ENCODE data around the gene GPR62.
A peak's percentile ranks its signal among the peaks of the same experiment; 100 is the strongest.

GPR62 gene

GRCh38 chr3:51997935-51998596, 42.9 kb downstream of the GPR62 start:
- Histone ChIP-seq H3K9me3 (ENCODE audit: control insufficient read depth in 2 of 2, low read length in 2 of 2) (no peaks in the 10 kb centered on the region), H3K36me3 (ENCODE audit: control insufficient read depth in 2 of 2, insufficient read depth in 2 of 2, low read length in 2 of 2) (peaks cover 8 to 11% of the 10 kb centered on the region in 2 donors), H3K4me3 (ENCODE audit: low read length in 2 of 2) (no peak overlapping the region), H3K4me1 (ENCODE audit: control insufficient read depth, insufficient read depth, low read length) (peaks cover 16% of the 10 kb centered on the region), H3K27ac (ENCODE audit: low read length) (no peak overlapping the region), H3K27me3 (ENCODE audit: control insufficient read depth in 1 of 2, insufficient read depth in 2 of 2, low read length in 2 of 2) (peaks cover 0 to 8% of the 10 kb centered on the region in 2 donors), H3K9ac (ENCODE audit: low read length in 2 of 2) (no peak overlapping the region)

- no peak overlapping the region for H3K4me3 ChIP-seq (ENCODE audit: low read length in 2 of 2)
- H3K27ac ChIP-seq (ENCODE audit: low read length) = no peak overlapping the region
- H3K36me3 ChIP-seq (ENCODE audit: control insufficient read depth in 2 of 2, insufficient read depth in 2 of 2, low read length in 2 of 2) = peaks cover 8 to 11% of the 10 kb centered on the region in 2 donors
- H3K27me3 ChIP-seq (ENCODE audit: control insufficient read depth in 1 of 2, insufficient read depth in 2 of 2, low read length in 2 of 2) = peaks cover 0 to 8% of the 10 kb centered on the region in 2 donors
- no peak overlapping the region for H3K9ac ChIP-seq (ENCODE audit: low read length in 2 of 2)
- peaks cover 16% of the 10 kb centered on the region for H3K4me1 ChIP-seq (ENCODE audit: control insufficient read depth, insufficient read depth, low read length)
- H3K9me3 ChIP-seq (ENCODE audit: control insufficient read depth in 2 of 2, low read length in 2 of 2) = no peaks in the 10 kb centered on the region
Measured at GRCh38 chr3:51998774-51999173, 43.6 kb downstream of the GPR62 start.

DNA sequence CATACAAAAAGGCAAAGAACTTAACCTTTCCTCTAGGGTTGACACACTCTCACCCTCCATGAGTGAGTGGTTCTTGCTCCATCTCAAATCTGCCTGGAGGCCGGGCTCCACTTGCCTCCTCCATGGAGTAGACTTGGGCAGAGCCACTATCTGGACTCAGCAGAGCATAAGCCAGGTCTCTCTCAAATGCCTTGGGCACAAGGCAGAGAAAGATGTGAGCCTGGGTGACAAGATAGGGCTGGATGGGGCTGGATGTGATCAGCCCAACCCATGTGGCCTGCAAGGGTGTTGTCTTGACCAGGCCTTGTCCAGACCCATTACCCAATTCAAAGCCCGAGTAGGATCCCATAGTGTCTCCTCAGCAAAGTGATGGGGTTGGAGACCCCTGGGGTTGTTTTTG, 44.7 kb downstream of the GPR62 start:
- Histone ChIP-seq H3K36me3 (ENCODE audit: control insufficient read depth in 2 of 2, insufficient read depth in 2 of 2, low read length in 2 of 2) (peaks cover 0 to 1% of the 10 kb centered on the region in 2 donors), H3K4me1 (ENCODE audit: control insufficient read depth, insufficient read depth, low read length) (peaks cover 15% of the 10 kb centered on the region), H3K9ac (ENCODE audit: low read length in 2 of 2) (no peak overlapping the region), H3K9me3 (ENCODE audit: control insufficient read depth in 2 of 2, low read length in 2 of 2) (no peaks in the 10 kb centered on the region), H3K27me3 (ENCODE audit: control insufficient read depth in 1 of 2, insufficient read depth in 2 of 2, low read length in 2 of 2) (peaks cover 0 to 8% of the 10 kb centered on the region in 2 donors), H3K27ac (ENCODE audit: low read length) (no peak overlapping the region), H3K4me3 (ENCODE audit: low read length in 2 of 2) (no peak overlapping the region)

DNA sequence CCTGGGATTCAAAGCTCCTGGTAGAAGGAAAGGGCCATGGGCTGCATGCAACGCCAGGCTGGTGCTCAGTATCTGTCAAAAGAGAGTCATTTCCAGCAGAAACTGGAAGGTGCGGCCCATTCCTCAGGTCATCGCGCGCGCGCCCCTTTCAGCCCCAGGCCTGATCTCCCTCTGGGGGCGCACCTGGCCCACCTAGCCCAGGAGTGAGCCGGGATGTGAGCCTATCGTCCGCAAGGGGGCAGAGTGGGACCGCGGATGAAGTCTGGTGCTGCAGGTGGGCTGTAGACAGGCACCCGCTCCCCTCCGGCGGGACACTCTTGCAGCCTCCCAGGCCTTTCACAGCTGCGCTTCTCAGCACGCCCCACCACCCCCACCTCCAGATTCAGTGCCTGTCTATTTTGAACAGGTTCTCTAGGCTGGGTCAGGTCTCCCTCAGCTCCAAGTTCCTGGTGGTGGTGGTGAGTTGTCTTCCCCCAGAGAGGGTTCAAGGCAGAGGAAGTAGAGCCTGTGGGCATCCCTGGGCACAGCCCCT, 46.3 kb downstream of the GPR62 start:
- Histone ChIP-seq H3K27ac (ENCODE audit: low read length) (no peak overlapping the region), H3K9ac (ENCODE audit: low read length in 2 of 2) (no peak overlapping the region), H3K9me3 (ENCODE audit: control insufficient read depth in 2 of 2, low read length in 2 of 2) (no peaks in the 10 kb centered on the region), H3K4me1 (ENCODE audit: control insufficient read depth, insufficient read depth, low read length) (peaks cover 18% of the 10 kb centered on the region), H3K36me3 (ENCODE audit: control insufficient read depth in 2 of 2, insufficient read depth in 2 of 2, low read length in 2 of 2) (no peaks in the 10 kb centered on the region), H3K27me3 (ENCODE audit: control insufficient read depth in 1 of 2, insufficient read depth in 2 of 2, low read length in 2 of 2) (peaks cover 0 to 8% of the 10 kb centered on the region in 2 donors), H3K4me3 (ENCODE audit: low read length in 2 of 2) (no peak overlapping the region)

- Histone ChIP-seq H3K27ac (ENCODE audit: low read length) (no peak overlapping the region), H3K4me3 (ENCODE audit: low read length in 2 of 2) (no peak overlapping the region), H3K36me3 (ENCODE audit: control insufficient read depth in 2 of 2, insufficient read depth in 2 of 2, low read length in 2 of 2) (no peaks in the 10 kb centered on the region), H3K27me3 (ENCODE audit: control insufficient read depth in 1 of 2, insufficient read depth in 2 of 2, low read length in 2 of 2) (peaks cover 0 to 8% of the 10 kb centered on the region in 2 donors), H3K9ac (ENCODE audit: low read length in 2 of 2) (no peak overlapping the region), H3K4me1 (ENCODE audit: control insufficient read depth, insufficient read depth, low read length) (peaks cover 18% of the 10 kb centered on the region), H3K9me3 (ENCODE audit: control insufficient read depth in 2 of 2, low read length in 2 of 2) (no peaks in the 10 kb centered on the region)
Measured at GRCh38 chr3:52002748-52003147, 47.6 kb downstream of the GPR62 start.

DNA sequence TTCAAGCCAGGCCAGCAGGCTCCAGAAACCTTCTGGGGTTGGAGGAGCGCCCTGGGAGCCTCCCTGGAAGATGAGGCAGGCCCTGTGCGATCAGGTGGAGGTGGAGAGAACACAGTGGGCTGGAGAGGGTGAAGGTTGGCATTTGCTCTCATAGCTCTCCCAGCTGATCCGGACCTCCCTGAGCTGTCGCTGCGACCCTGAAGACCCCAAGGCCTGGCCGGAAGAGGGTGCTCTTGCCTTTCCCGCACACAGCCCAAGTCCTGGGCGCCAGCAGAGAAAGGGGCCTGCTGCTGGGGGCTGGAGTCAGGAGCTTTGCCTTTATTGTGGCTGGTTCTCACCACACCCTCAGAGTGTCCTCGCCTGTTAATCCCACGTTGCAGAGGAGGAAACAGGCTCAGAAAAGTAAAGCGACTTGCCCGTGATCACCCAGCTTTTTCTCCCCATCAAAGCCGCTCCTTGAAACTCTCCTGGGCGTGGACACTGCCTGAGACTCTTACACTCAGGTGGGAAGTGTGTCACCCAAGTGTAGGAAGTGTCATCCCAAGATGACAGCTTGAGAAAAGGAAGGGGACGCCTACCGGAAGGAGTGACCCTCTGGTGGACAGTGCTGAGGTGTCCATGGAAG, 49.1 kb downstream of the GPR62 start:
- Histone ChIP-seq H3K27ac (ENCODE audit: low read length) (no peak overlapping the region), H3K36me3 (ENCODE audit: control insufficient read depth in 2 of 2, insufficient read depth in 2 of 2, low read length in 2 of 2) (no peaks in the 10 kb centered on the region), H3K4me1 (ENCODE audit: control insufficient read depth, insufficient read depth, low read length) (peaks cover 18% of the 10 kb centered on the region), H3K27me3 (ENCODE audit: control insufficient read depth in 1 of 2, insufficient read depth in 2 of 2, low read length in 2 of 2) (peaks cover 0 to 6% of the 10 kb centered on the region in 2 donors), H3K9ac (ENCODE audit: low read length in 2 of 2) (no peak overlapping the region), H3K9me3 (ENCODE audit: control insufficient read depth in 2 of 2, low read length in 2 of 2) (no peaks in the 10 kb centered on the region), H3K4me3 (ENCODE audit: low read length in 2 of 2) (no peak overlapping the region)

DNA sequence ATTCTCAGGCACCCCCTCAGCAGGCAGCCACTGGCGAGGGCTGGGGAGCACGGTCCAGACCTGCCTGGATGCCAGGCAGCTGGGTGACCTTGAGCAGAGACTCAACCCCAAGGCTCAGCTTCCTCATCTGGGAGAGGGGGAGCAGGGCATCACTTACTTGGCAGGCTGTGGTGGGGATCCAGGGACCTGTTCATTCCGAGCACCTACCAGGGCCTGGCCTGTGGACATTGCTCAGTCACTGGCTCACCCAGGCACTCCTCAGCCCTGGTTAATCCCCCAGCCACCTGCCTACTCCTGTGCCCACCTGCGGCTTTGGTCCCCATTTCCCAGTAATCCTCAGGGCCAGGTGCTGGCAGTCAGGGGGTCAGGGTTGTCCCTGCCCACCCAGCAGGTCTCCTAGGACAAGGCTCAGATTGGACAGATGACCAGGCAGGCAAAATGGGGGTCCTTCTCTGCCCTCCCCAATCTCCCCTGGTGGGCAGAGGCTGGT, 49.8 kb downstream of the GPR62 start:
- peaks cover 18% of the 10 kb centered on the region for H3K4me1 ChIP-seq (ENCODE audit: control insufficient read depth, insufficient read depth, low read length)
- H3K36me3 ChIP-seq (ENCODE audit: control insufficient read depth in 2 of 2, insufficient read depth in 2 of 2, low read length in 2 of 2) = no peaks in the 10 kb centered on the region
- H3K27me3 ChIP-seq (ENCODE audit: control insufficient read depth in 1 of 2, insufficient read depth in 2 of 2, low read length in 2 of 2) = peaks cover 0 to 6% of the 10 kb centered on the region in 2 donors
- no peak overlapping the region for H3K27ac ChIP-seq (ENCODE audit: low read length)
- H3K4me3 ChIP-seq (ENCODE audit: low read length in 2 of 2) = no peak overlapping the region
- H3K9ac ChIP-seq (ENCODE audit: low read length in 2 of 2) = no peak overlapping the region
- H3K9me3 ChIP-seq (ENCODE audit: control insufficient read depth in 2 of 2, low read length in 2 of 2) = no peaks in the 10 kb centered on the region

GRCh38 chr3:52005571-52005986, 50.4 kb downstream of the GPR62 start:
- Histone ChIP-seq H3K9me3 (ENCODE audit: control insufficient read depth in 2 of 2, low read length in 2 of 2) (no peaks in the 10 kb centered on the region), H3K36me3 (ENCODE audit: control insufficient read depth in 2 of 2, insufficient read depth in 2 of 2, low read length in 2 of 2) (no peaks in the 10 kb centered on the region), H3K4me1 (ENCODE audit: control insufficient read depth, insufficient read depth, low read length) (peaks cover 18% of the 10 kb centered on the region), H3K27me3 (ENCODE audit: control insufficient read depth in 1 of 2, insufficient read depth in 2 of 2, low read length in 2 of 2) (peaks cover 0 to 3% of the 10 kb centered on the region in 2 donors), H3K9ac (ENCODE audit: low read length in 2 of 2) (no peak overlapping the region), H3K4me3 (ENCODE audit: low read length in 2 of 2) (peak overlapping the region in 1 of 2 donors; percentile 3), H3K27ac (ENCODE audit: low read length) (no peak overlapping the region)

DNA sequence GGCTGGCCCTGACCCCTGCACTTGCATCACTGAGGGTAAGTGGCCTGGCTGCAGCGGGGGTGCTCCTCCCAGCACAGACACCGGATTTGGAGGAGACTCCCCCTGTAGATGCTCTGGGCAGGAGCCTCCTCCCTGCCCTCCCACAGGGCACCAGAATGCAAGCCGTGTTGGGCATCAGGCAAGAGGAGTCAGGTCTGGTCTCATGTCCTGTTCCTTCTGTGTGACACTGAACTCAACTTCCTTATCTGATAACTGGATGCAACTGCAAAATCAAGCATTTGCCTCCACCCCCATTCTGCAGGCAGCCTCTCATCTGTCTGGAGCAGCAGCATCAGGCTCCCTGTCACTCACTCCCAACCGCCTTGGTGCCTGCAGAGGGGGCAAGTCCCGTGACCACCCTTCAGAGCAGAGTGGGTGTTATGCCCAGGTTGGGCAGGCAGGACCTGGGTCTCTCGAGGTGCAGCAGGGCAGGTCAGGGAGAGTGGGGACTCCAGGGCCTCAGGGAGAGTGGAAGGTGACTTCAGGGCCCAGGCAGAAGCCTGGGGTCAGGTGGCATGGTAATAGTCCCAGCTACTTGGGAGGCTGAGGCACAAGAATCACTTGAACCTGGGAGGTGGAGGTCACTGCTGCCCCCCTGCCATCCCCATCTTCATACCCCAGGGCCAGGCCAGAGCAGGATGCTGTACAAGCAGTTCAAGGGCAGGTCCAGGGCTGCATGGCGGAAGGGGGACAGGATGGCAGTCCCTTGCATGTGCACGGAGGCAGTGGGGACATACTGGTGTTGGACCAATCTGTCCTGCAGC, 51.0 kb downstream of the GPR62 start:
- no peak overlapping the region for H3K9ac ChIP-seq (ENCODE audit: low read length in 2 of 2)
- H3K36me3 ChIP-seq (ENCODE audit: control insufficient read depth in 2 of 2, insufficient read depth in 2 of 2, low read length in 2 of 2) = no peaks in the 10 kb centered on the region
- H3K27ac ChIP-seq (ENCODE audit: low read length) = no peak overlapping the region
- H3K27me3 ChIP-seq (ENCODE audit: control insufficient read depth in 1 of 2, insufficient read depth in 2 of 2, low read length in 2 of 2) = no peaks in the 10 kb centered on the region
- no peaks in the 10 kb centered on the region for H3K9me3 ChIP-seq (ENCODE audit: control insufficient read depth in 2 of 2, low read length in 2 of 2)
- no peak overlapping the region for H3K4me3 ChIP-seq (ENCODE audit: low read length in 2 of 2)
- peaks cover 18% of the 10 kb centered on the region for H3K4me1 ChIP-seq (ENCODE audit: control insufficient read depth, insufficient read depth, low read length)

GRCh38 chr3:52006820-52007133, 51.6 kb downstream of the GPR62 start:
- Histone ChIP-seq H3K9me3 (ENCODE audit: control insufficient read depth in 2 of 2, low read length in 2 of 2) (no peaks in the 10 kb centered on the region), H3K4me1 (ENCODE audit: control insufficient read depth, insufficient read depth, low read length) (peaks cover 18% of the 10 kb centered on the region), H3K27ac (ENCODE audit: low read length) (no peak overlapping the region), H3K9ac (ENCODE audit: low read length in 2 of 2) (no peak overlapping the region), H3K27me3 (ENCODE audit: control insufficient read depth in 1 of 2, insufficient read depth in 2 of 2, low read length in 2 of 2) (no peaks in the 10 kb centered on the region), H3K36me3 (ENCODE audit: control insufficient read depth in 2 of 2, insufficient read depth in 2 of 2, low read length in 2 of 2) (no peaks in the 10 kb centered on the region), H3K4me3 (ENCODE audit: low read length in 2 of 2) (no peak overlapping the region)
